CD14-positive monocyte (primary cell): ENCODE results near the gene NRG3. TPM values are rescaled to one million over a fixed set of nuclear protein-coding genes. Genes with fewer than 3 reads are reported as not detected.

Experiments used
- DNase-seq, 3 donors: peaks; one replicate each; pipeline ENCODE4 v3.0.0-alpha.2; 2011 to 2022
- H2AFZ ChIP-seq: 2 replicates; pipeline ENCODE4 v1.6.0; 2012; ENCODE audit warnings: mild to moderate bottlenecking, low read depth, low read length, inconsistent platforms; ENCODE audit not compliant: insufficient read depth, poor library complexity, severe bottlenecking
- H3K27ac ChIP-seq, 2 donors: 1 replicate in 1 of 2; 2 replicates in 1 of 2; pipeline ENCODE4 v1.5.1; 2012 to 2013; ENCODE audit warnings: low read length in 2 of 2, control low read depth in 1 of 2, inconsistent platforms in 1 of 2, low read depth in 1 of 2, mild to moderate bottlenecking in 1 of 2
- H3K27me3 ChIP-seq, 2 donors: one replicate each; pipeline versions ENCODE4 v1.6.0 to v1.6.1; 2011 to 2013; ENCODE audit warnings: low read length in 2 of 2; ENCODE audit not compliant: control insufficient read depth in 2 of 2, insufficient read depth in 2 of 2
- H3K36me3 ChIP-seq, 2 donors: replicated peaks in 1 of 2; 1 replicate in 1 of 2; 2 replicates in 1 of 2; pipeline versions ENCODE4 v1.5.1 to v1.6.1; 2012 to 2013; ENCODE audit warnings: low read length in 2 of 2, control low read depth in 1 of 2, inconsistent platforms in 1 of 2, mild to moderate bottlenecking in 1 of 2; ENCODE audit not compliant: insufficient read depth in 2 of 2, control insufficient read depth in 1 of 2
- H3K4me1 ChIP-seq, 2 donors: 1 replicate in 1 of 2; 2 replicates in 1 of 2; pipeline versions ENCODE4 v1.5.1 to v1.6.1; 2012 to 2013; ENCODE audit warnings: low read length in 2 of 2, control low read depth in 1 of 2, inconsistent platforms in 1 of 2, mild to moderate bottlenecking in 1 of 2, moderate library complexity in 1 of 2; ENCODE audit not compliant: insufficient read depth in 2 of 2, control insufficient read depth in 1 of 2
- H3K4me2 ChIP-seq: replicated peaks from 2 replicates; pipeline ENCODE3; 2012; ENCODE audit warnings: low read length, moderate library complexity, mild to moderate bottlenecking; ENCODE audit not compliant: poor library complexity, severe bottlenecking; ENCODE audit errors: extremely low read depth
- H3K4me3 ChIP-seq, 3 experiments: fragments of 200-600 bp in 1 of 3; sonication (generic) in 1 of 3; replicated peaks in 1 of 3; 1 replicate in 2 of 3; 2 replicates in 1 of 3; pipeline ENCODE4 v1.5.1; 2011 to 2013; ENCODE audit warnings: low read length in 3 of 3, mild to moderate bottlenecking in 3 of 3, control low read depth in 2 of 3, low read depth in 2 of 3, inconsistent platforms in 1 of 3, moderate library complexity in 1 of 3
- H3K79me2 ChIP-seq: 2 replicates; pipeline ENCODE4 v1.6.0; 2012; ENCODE audit warnings: mild to moderate bottlenecking, control low read depth, inconsistent platforms, low read length, moderate library complexity; ENCODE audit not compliant: insufficient read depth
- H3K9ac ChIP-seq: 2 replicates; pipeline ENCODE4 v1.6.0; 2017; ENCODE audit warnings: low read length, mild to moderate bottlenecking; ENCODE audit not compliant: insufficient read depth, poor library complexity, severe bottlenecking
- H3K9me3 ChIP-seq, 2 donors: replicated peaks in 1 of 2; 1 replicate in 1 of 2; 2 replicates in 1 of 2; pipeline versions ENCODE4 v1.5.1 to v1.6.1; 2012 to 2013; ENCODE audit warnings: low read length in 2 of 2, control low read depth in 1 of 2; ENCODE audit not compliant: control insufficient read depth in 1 of 2, insufficient read depth in 1 of 2
- H4K20me1 ChIP-seq: 2 replicates; pipeline ENCODE4 v1.6.0; 2012; ENCODE audit warnings: mild to moderate bottlenecking, low read length, control low read depth, moderate library complexity; ENCODE audit not compliant: insufficient read depth
- H3K27ac Mint-ChIP-seq, 7 donors: one replicate each; pipeline ENCODE4 v1.8.0; 2020; ENCODE audit warnings: mild to moderate bottlenecking in 7 of 7, mixed read lengths in 7 of 7, moderate library complexity in 6 of 7, inconsistent platforms in 2 of 7
- H3K27me3 Mint-ChIP-seq, 3 donors: one replicate each; pipeline ENCODE4 v1.8.0; 2021 to 2022; ENCODE audit warnings: low read depth in 3 of 3, mild to moderate bottlenecking in 3 of 3, mixed read lengths in 3 of 3, moderate library complexity in 3 of 3, inconsistent platforms in 1 of 3
- H3K36me3 Mint-ChIP-seq, 2 donors: one replicate each; pipeline ENCODE4 v1.8.0; 2020; ENCODE audit warnings: mixed read lengths in 2 of 2, inconsistent platforms in 1 of 2, mild to moderate bottlenecking in 1 of 2
- H3K4me1 Mint-ChIP-seq: one replicate; pipeline ENCODE4 v1.8.0; 2020; ENCODE audit warnings: mild to moderate bottlenecking, mixed read lengths
- H3K4me3 Mint-ChIP-seq, 2 donors: one replicate each; pipeline ENCODE4 v1.8.0; 2020; ENCODE audit warnings: mild to moderate bottlenecking in 2 of 2, mixed read lengths in 2 of 2, moderate library complexity in 1 of 2
- H3K9me3 Mint-ChIP-seq, 7 donors: one replicate each; pipeline ENCODE4 v1.8.0; 2020 to 2022; ENCODE audit warnings: mixed read lengths in 7 of 7, mild to moderate bottlenecking in 6 of 7, moderate library complexity in 6 of 7, inconsistent platforms in 2 of 7
- WGBS: methylation state at CpG from one replicate; pipeline ENCODE4 v1.1.5; 2013; ENCODE audit warnings: missing lambda C conversion rate; ENCODE audit not compliant: insufficient coverage; 5-methylcytosine and 5-hydroxymethylcytosine counted together
- intact Hi-C, 2 donors: fragments of 100-400 bp; cut with micrococcal nuclease; formaldehyde crosslinking; loops; one replicate each; pipeline versions ENCODE4 v1.15.0 to v1.15.1; 2023
- polyA plus RNA-seq, 3 donors: library from polyadenylated mRNA; depleted of rRNA in 1 of 3; unstranded in 2 of 3; stranded (reverse) in 1 of 3; fragments of 300-500 nt in 2 of 3; fragments of >200 nt in 1 of 3; fragmentation: Illumina TruSeq in 2 of 3; gene quantifications; 1 replicate in 2 of 3; 2 replicates in 1 of 3; pipeline ENCODE4 v1.2.3, GENCODE V29; 2012 to 2021
- TF ChIP-seq, protein P1 (sequence below): fragments of 200-600 bp; IDR thresholded peaks from one replicate; pipeline ENCODE4 v1.8.0; 2022; ENCODE audit warnings: antibody characterized with exemption, mild to moderate bottlenecking

The NRG3 gene
- polyA plus RNA-seq, 3 donors: not detected

DNA sequence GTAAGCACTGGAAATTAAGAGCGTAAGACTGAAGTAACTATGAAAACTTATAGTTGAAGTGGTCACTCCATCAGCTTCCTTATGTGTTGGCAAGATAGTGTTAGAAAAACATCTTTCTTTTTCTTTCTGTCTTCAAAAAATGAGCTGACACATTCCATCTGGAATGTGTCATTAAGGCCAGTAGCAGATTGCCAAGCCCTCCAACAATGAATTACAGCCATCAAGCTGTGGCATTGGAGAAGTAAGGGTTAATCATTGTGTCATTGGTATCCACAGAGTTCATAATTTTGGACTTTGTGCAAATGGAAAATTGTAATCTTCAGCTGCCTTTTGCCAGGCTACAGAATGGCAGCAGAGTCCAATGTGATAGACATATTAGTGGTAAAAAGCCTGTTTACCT lies 926.3 kb downstream of the NRG3 start:
- no peak overlapping the region for H3K27ac ChIP-seq
- Mint-ChIP-seq H3K36me3 (no peaks in the 10 kb centered on the region), H3K4me1 (no peaks in the 10 kb centered on the region), H3K9me3 (peaks cover 0 to 2% (median 0%) of the 10 kb centered on the region in 7 donors), H3K27ac (no peak overlapping the region), H3K27me3 (no peaks in the 10 kb centered on the region), H3K4me3 (no peak overlapping the region)
- no peaks in the 10 kb centered on the region for H3K36me3 ChIP-seq
- H3K9ac ChIP-seq: no peak overlapping the region
- H3K9me3 ChIP-seq: no peaks in the 10 kb centered on the region
- no CpG with 5 or more reads among the region's 1 CpG for WGBS
- H3K79me2 ChIP-seq: no peaks in the 10 kb centered on the region
- no peak for DNase-seq
- H3K27me3 ChIP-seq: no peaks in the 10 kb centered on the region
- intact Hi-C loops: no loop called here
- H3K4me3 ChIP-seq: no peak overlapping the region
- H3K4me1 ChIP-seq: no peaks in the 10 kb centered on the region
- TF ChIP-seq, protein P1, sequence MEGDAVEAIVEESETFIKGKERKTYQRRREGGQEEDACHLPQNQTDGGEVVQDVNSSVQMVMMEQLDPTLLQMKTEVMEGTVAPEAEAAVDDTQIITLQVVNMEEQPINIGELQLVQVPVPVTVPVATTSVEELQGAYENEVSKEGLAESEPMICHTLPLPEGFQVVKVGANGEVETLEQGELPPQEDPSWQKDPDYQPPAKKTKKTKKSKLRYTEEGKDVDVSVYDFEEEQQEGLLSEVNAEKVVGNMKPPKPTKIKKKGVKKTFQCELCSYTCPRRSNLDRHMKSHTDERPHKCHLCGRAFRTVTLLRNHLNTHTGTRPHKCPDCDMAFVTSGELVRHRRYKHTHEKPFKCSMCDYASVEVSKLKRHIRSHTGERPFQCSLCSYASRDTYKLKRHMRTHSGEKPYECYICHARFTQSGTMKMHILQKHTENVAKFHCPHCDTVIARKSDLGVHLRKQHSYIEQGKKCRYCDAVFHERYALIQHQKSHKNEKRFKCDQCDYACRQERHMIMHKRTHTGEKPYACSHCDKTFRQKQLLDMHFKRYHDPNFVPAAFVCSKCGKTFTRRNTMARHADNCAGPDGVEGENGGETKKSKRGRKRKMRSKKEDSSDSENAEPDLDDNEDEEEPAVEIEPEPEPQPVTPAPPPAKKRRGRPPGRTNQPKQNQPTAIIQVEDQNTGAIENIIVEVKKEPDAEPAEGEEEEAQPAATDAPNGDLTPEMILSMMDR: no peak
- H4K20me1 ChIP-seq: no peaks in the 10 kb centered on the region
- no peak overlapping the region for H3K4me2 ChIP-seq
- no peak overlapping the region for H2AFZ ChIP-seq

- peaks cover 0 to 2% (median 0%) of the 10 kb centered on the region in 3 donors for H3K27me3 Mint-ChIP-seq
- Histone ChIP-seq H3K9ac (no peak overlapping the region), H3K27ac (no peak overlapping the region), H3K27me3 (no peaks in the 10 kb centered on the region), H3K4me1 (no peaks in the 10 kb centered on the region), H3K4me3 (no peak overlapping the region), H4K20me1 (no peaks in the 10 kb centered on the region), H3K9me3 (no peaks in the 10 kb centered on the region), H3K4me2 (no peak overlapping the region), H3K36me3 (no peaks in the 10 kb centered on the region), H3K79me2 (no peaks in the 10 kb centered on the region), H2AFZ (no peak overlapping the region)
- no peaks in the 10 kb centered on the region for H3K4me1 Mint-ChIP-seq
- no peak overlapping the region for H3K27ac Mint-ChIP-seq
- DNase-seq: no peak
- no peak overlapping the region for H3K4me3 Mint-ChIP-seq
- WGBS: 80% methylated on average over 1 of the region's 1 CpG
- TF ChIP-seq, protein P1: no peak
- intact Hi-C loops: no loop called here
- H3K36me3 Mint-ChIP-seq: no peaks in the 10 kb centered on the region
- peaks cover 0 to 2% (median 0%) of the 10 kb centered on the region in 7 donors for H3K9me3 Mint-ChIP-seq
Measured at GRCh38 chr10:82811621-82812020, 936.6 kb downstream of the NRG3 start.
